Measurements from ENCODE around the gene P4HB.

Gene P4HB

DNA sequence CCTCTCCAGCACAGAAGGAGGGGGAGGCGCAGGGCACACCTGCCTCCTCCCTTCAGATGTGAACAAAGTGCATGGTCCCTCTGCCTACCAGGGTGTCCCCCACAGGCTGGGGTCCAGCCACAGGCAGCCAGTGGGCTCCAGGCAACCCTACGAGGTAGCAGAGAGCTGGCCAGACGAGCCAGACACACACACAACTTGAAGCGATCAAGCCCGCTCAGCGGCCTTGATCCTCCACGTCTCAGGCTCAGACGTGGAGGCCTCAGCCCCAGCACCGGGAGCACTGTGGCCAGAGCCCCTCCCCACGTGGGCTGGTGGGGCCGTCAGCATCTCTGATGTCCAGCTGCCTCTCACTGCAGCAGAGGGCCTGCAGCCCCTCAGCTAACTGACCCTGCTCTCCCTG, 35.7 kb downstream of the P4HB start:
- no peak for DNase-seq

DNA sequence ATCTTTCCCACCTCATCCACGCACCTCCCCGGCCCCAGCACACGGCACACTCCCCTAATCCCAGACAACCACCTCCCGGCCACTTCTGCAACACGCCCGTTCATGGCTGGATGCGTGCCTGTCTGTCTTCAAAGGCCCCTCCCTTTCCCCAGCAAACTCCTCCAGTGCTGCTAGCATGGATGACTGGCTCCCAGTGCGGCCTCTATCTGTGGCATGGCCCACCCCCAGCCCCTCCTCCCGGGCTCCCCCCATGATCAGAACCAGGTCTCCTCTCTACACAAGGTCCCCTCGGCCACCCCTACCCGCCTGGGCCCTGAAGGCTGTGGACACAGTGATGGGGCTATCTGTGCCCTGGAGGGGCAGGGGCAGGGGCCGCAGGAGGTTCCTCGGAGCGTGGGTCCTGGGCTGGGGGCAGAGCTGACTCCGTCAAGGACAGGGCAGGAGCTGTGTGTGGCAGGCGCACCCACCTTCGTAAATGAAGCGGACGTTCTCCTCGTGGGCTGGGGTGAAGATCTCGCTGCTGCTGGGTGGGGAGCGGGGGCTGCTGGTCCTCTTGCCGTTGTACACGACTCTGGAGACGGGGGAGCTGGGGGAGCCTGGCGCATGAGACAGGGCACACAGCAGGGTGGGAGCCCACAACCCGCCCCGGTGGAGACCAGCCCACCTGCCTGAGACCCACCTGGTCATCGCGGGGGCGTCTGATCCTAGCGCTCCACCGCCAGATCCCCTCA, 36.4 kb downstream of the P4HB start:
- DNase-seq: no peak

DNA sequence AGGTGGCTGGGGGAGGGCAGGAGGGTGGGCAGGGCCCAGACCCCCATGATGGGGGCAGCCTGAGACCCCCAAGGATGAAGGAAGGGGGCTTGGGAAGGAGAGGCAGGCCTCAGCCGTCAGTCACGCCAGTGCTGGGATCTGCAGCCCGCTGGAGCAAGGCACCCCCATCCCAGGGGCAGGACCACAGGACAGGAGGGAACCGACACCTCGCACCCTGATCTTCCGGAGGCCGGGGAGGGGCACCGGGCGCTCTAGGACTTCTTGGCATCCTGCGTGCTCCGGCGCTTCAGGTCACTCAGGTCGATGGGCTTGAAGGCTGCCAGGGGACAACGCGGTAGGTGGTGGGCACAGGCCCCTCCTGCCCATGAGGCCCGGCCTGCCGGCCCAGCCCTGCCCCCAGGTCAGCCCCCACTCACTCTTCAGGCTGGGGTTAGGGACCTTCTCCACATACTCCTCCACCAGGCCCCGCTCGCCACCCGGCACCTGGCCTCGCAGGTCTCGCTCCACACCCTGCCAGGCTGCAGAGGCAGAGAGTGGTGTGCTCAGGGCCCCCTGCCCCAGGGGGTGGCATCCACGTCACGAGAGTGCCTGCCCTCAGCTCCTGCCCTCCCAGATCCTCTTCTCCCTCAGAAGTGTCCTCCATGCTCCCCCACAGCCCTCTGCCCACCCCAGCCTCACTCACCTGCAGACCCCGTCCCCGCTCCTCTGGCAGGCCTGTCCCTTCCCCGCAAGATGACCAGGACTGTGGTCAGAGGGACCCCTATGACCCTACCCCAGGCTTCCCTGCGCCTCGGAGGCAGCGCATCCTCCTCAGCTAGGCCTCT, 37.1 kb downstream of the P4HB start:
- no peak for DNase-seq

DNA sequence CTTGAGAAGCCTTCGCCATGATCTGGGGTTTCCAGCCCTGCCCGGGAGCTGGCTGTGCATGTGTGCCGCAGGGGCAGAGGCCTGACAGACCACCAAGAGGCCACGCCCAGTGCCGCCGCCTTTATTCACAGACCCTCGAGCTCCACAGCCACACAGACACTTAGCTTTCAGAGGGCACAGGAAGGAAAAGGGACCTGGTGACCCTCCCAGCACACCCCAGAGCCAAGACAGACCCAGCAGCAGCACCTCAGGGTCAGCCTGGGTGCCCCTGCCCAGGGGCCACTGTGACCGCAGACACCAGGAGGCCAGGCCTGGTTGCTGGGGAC, 38.1 kb downstream of the P4HB start:
- no peak for DNase-seq

DNA sequence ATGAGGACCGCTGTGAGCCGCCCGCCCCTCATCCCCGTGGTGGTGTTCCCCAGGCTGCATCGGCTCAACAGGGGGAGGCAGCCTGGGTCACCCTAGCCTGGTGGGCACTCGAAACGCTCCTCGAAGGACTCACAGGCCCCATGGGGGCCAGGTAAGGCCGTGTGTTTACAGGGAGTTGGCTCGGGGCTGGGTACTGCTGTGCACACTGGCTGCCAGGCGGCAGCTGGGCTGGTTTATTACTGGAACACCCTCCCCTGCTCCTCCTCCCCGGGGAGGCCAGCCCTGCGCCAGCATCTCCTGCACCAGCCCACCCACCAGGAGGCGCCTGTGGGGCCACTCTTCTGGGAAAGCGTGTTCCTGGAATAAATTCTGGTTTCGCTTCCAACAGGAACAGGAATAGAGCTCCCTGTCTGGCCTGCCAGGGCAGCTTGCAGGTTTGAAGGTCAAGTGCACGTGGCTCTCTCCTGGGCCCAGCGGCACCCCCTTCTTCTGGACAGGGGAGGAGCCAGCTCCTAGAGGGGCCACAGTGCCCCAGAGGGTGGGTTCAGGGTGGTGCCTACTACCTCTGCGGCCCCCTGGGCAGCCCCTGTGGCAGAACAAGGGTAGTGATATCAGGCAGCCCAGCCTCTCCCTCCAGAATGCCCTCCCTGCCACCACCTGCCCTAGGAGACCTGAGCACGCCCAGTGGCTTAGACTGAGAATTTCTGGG, 38.6 kb downstream of the P4HB start:
- DNase-seq: no peak

DNA sequence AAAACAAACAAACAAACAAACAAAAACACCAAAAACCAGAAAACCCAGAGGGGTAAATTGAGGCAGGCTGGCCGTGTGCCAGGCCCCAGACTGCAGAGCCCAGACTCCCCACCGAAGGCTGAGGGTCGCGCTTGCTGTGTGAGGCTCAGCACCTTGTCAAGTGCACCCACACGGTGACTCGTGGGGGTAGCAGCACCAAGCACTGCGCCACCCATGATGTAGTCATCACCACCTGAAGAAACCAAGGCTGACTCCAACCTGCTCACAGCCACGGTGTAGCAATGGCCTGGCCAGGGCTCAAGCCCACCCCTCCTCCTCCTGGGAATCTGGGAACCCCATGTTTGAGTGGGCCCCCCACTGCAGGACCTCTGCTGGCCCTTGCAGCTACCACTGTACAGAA, 39.2 kb downstream of the P4HB start:
- no peak for DNase-seq

DNA sequence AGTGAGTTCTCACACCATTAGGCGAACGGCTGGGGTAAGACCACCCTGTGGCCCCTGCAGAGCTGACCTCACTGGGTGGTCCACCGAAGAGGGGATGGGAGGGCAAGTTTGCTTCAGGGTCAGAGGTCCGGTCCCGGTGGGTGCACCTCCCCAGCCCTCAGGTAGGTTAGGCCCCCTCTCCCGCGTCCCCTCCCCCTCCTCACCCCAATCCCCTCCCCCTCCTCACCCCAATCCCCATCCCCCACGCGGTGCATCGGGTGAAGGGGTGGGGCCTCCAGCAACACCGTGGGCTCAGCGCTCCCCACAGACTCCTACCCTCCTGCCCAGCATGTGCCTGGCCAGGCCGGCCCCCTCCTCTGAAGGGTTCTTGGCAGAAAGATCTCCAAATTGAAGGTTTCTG, 40.6 kb downstream of the P4HB start:
- DNase-seq: no peak

DNA sequence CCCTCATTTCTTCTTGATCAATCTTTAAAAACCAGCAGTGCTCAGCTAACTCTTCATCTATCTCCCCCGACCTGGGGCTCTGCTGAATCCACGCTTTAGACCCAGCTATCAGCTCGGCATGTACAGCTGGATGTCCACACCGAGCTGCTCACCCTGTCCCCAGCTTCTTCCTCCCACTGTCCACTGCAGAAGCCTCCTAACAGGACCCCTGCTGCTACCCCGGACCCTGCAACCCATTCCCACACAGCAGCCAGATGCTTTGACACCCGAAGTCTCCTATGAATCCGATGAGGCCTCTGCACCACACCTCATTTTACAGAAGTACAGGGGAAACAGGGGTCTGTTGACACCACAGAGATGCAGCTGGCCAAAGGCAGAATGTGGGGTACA, 42.6 kb downstream of the P4HB start:
- no peak for DNase-seq

DNA sequence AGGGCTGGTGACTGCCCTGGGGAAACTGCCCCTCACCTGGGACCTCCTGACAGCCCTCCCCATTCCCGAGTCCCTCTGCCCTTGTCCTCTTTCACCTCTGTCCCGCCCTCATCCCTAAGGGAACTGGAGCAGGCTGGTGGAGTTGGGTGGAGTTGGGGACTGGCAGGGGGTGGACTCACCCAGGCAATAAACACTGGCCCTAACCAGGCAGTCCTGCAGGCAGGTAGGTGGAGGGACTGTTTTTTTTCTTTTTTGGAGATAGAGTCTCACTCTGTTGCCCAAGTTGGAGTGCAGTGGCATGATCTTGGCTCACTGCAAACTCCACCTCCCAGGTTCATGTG, 44.7 kb downstream of the P4HB start:
- DNase-seq: no peak

DNA sequence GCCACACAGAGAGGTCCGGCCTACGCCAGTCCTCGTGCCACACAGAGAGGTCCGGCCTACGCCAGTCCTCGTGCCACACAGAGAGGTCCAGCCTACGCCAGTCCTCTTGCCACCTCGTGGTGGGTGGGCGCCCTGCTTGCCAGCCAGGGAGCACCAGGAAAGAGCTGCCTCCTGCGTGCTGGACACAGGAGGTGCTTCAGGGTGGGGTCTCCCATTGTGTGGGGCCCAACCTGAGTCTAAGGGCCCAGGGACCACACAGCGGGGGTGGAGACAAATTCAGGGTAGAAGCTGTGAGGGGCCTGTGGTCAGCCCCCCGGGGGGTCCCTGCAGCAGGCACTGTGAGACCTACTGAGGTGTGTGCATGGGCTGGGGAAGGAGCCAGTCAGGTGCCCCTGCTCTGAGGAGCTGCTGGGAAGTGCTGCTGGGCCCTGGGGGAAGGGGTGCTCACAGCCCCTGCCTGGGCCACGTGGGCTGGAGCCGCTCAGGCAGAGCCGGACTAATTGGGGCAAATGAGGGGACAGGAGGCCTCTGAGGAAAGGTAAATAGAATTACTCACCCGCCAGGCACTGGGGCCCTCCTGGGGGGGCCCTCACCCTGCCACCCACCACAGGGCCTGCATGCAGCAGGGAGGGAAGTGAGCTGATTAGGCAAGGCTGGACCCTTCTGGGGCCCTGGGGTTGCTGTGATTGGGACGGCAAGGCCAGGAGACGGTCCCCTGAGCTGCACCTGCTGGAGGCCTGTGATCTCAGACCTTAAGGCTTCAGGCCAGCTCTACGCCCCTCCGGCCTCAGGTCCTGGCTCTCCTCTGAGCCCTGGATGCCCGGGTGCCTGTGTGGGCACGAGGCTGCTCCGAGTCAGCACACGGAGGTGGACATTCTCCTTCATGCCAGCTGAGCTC, 45.3 kb downstream of the P4HB start:
- no peak for DNase-seq

DNA sequence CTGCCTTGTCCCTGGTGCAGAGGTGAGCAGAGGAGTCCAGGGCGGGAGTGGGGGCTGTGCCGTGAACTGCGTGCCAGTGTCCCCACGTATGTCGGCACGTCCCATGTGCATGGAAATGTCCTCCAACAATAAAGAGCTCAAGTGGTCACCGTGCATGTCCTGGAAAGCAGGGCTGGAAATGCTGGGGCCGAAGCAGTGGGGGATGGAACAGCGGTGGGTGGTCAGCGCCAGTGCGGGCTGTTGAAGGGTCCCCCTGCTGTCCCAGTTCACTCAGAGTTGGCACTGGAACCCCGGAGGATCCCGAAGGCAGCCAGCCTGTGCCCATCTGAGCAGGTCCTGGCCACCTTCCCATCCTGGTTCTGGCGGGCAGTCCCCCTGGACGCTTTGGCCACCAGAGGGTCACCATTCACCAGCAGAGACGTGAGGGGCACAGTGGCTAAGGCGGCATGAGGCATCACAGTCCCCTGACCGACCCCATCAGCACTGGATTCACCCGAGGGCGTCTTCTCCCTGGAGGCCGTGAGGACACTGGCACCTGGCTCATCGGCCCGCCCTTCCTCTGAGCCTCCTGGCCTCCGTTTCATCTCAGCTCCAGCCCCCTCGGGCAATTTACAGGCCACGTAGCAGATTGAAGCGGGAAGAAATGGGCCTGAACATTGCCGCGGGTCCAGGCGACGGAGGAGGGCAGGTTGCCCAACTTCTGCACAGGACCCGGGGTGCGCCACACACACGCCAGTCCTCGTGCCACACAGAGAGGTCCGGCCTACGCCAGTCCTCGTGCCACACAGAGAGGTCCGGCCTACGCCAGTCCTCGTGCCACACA, 46.3 kb downstream of the P4HB start:
- no peak for DNase-seq

DNA sequence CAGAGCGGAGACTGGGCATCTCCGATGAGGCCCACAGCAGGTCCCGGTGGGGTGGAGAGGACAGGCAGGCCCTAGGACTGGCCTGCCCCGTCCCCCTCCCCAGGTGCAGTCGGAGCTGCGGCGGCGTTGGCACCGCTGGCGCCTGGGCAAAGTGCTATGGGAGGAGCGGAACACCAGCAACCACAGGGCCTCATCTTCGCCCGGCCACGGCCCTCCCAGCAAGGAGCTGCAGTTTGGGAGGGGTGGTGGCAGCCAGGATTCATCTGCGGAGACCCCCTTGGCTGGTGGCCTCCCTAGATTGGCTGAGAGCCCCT, 47.0 kb downstream of the P4HB start:
- DNase-seq: no peak

DNA sequence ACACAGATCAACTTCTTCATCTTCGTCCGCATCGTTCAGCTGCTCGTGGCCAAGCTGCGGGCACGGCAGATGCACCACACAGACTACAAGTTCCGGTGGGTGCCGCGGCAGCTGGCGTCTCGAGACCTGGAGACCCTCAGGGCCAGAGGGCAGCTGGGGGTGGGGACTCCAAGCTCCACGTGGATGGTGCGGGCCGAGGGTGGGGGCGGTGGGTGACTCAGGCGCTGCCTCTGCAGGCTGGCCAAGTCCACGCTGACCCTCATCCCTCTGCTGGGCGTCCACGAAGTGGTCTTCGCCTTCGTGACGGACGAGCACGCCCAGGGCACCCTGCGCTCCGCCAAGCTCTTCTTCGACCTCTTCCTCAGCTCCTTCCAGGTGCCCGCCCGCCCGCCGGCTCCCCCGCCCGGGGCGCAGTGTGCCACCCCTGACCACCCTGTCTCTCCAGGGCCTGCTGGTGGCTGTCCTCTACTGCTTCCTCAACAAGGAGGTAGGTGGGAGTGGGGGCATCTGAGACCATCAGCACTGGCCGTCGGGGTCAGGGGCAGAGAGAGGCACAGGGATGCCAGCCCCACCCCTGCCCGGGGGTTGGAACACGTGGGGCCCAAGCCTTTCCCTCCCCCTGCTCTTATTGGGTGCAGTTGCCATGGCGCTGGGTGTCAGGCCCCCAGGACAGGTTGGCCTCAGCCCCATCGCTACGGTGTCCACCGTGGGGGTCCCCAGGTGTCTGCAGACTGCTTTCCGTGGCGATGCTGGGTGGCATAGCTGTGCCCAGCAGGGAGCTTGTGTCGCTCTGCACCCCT, 47.6 kb downstream of the P4HB start:
- DNase-seq: no peak

DNA sequence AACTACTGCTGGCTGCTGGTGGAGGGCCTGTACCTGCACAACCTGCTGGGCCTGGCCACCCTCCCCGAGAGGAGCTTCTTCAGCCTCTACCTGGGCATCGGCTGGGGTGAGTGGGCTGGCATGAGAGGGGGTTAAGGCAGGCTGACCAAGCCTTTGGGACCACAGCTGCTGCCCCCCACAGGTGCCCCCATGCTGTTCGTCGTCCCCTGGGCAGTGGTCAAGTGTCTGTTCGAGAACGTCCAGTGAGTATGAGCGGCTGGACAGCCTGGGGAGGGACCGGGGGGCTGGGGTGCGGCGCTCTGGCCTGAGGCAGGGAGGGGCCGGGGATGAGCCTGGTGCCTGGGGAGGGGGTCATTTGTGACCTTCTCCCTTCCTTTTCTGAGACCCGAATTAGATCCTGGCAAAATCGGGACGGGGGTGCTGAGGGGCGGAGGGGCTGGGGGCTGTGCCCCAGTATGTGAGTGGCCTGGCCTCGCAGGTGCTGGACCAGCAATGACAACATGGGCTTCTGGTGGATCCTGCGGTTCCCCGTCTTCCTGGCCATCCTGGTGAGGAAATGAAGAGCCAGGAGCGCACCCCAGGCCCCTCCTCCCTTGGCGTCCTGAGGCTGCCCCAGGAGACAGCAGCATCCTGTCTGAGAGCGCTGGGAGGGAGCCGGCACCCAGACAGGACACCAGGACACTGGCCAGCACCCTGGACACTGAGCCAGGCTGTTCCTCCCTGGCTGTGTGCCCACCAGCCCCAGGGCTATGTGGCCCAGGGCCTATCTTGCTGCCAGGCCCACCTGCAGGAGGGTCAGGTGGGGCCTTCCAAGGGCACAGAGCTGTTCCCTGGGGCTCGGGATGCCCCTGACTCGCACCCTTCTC, 48.4 kb downstream of the P4HB start:
- DNase-seq: no peak

DNA sequence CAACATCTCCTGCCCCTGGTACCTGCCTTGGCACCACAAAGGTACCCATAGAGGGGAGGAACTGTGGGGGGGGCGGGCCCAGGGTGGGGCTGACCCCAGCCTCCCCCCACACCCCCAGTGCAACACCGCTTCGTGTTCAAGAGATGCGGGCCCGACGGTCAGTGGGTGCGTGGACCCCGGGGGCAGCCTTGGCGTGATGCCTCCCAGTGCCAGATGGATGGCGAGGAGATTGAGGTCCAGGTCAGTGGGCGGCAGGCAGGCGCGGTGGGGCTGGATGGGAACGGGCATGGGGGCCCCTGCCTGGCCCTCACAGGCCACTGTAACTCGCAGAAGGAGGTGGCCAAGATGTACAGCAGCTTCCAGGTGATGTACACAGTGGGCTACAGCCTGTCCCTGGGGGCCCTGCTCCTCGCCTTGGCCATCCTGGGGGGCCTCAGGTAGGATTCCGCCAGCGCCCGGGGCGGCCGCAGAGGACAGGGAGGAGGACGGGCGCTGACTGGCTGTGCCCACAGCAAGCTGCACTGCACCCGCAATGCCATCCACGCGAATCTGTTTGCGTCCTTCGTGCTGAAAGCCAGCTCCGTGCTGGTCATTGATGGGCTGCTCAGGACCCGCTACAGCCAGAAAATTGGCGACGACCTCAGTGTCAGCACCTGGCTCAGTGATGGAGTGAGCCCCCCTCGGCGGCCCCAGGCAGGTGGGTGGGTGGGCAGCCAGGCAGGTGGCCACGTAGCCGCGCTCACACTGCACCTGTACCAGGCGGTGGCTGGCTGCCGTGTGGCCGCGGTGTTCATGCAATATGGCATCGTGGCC, 49.2 kb downstream of the P4HB start:
- DNase-seq: no peak

DNA sequence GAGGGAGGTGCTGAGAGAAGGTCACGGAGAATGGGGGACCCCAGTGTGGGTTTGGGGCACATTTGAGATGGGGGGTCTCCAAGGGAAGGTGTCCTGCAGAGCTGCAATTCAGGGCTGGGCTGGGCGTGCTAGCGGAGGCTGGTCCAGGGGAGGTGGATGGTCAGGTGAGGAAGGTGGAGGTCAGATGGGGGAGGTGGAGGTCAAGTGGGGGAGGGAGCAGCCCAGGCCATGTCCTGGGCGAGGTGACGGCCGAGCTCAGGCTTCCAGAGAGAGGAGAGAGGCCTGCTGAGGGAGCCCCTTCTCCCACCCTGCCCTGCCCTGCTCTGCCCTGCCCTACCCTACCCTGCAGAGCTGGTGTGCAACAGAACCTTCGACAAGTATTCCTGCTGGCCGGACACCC, 49.9 kb downstream of the P4HB start:
- no peak for DNase-seq

DNA sequence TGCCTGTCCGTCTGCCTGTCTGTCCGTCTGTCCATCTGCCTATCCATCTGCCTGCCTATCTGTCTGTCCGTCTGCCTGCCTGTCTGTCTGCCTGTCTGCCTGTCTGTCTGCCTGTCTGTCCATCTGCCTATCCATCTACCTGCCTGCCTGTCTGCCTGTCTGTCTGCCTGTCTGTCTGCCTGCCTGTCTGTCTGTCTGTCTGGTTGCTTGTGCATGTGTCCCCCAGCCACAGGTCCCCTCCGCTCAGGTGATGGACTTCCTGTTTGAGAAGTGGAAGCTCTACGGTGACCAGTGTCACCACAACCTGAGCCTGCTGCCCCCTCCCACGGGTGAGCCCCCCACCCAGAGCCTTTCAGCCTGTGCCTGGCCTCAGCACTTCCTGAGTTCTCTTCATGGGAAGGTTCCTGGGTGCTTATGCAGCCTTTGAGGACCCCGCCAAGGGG, 50.8 kb downstream of the P4HB start:
- no peak for DNase-seq

DNA sequence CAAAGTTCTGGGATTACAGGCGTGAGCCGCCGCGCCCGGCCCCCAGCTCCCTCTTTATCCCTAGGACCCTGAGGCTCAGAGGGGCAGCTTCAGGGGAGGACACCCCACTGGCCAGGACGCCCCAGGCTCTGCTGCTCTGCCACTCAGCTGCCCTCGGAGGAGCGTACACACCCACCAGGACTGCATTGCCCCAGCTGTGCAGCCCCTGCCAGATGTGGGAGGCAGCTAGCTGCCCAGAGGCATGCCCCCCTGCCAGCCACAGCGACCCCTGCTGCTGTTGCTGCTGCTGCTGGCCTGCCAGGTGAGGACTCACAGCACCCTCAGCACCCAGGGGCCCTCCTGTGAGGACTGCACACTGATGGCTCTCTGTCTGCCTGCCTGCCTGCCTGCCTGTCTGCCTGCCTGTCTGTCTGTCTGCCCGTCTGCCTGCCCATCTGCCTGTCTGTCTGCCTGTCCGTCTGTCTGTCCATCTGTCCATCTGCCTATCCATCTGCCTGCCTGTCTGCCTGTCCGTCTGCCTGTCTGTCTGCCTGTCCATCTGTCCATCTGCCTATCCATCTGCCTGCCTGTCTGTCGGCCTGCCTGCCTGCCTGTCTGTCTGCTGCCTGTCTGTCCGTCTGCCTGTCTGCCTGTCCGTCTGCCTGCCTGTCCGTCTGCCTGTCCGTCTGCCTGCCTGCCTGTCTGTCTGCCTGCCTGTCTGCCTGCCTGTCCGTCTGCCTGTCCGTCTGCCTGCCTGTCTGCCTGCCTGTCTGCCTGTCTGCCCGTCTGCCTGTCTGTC, 51.4 kb downstream of the P4HB start:
- DNase-seq: no peak

DNA sequence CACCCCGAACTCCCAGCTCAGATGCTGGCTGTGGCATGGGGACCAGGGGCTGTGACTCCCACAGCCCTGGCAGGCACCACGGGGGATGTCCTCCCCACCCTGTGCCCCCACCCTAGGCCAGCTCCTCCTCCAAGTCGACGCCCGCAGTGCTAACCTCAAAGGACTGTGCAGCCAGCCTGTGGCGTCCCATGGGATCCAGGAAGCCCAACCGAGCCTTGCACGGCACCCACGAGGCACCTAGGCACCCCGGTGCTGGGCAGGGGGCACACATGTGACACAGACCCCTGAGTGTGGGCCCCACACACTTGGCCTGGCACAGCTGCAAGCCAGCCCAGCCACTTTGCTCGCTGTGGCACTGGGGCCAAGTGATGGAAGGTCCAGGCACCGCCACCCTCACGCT, 52.5 kb downstream of the P4HB start:
- DNase-seq: no peak

Measured in NCI-H1930 (cell line).